Measurements from ENCODE around the gene ABCB11.

The ABCB11 gene

GRCh38 chr2:168986398-168986943 lies 44.7 kb downstream of the ABCB11 start:
- in situ Hi-C loops (cut with MboI; ENCODE audit: low pct_unique_long_range_greater_than_20kb, low sequenced_read_pairs, unreplicated experiment) = no loop called here
- DNase-seq (ENCODE audit: low spot score) = no peak
- TF ChIP-seq, protein P1, sequence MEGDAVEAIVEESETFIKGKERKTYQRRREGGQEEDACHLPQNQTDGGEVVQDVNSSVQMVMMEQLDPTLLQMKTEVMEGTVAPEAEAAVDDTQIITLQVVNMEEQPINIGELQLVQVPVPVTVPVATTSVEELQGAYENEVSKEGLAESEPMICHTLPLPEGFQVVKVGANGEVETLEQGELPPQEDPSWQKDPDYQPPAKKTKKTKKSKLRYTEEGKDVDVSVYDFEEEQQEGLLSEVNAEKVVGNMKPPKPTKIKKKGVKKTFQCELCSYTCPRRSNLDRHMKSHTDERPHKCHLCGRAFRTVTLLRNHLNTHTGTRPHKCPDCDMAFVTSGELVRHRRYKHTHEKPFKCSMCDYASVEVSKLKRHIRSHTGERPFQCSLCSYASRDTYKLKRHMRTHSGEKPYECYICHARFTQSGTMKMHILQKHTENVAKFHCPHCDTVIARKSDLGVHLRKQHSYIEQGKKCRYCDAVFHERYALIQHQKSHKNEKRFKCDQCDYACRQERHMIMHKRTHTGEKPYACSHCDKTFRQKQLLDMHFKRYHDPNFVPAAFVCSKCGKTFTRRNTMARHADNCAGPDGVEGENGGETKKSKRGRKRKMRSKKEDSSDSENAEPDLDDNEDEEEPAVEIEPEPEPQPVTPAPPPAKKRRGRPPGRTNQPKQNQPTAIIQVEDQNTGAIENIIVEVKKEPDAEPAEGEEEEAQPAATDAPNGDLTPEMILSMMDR (IDR thresholded peaks at IDR 0.05; ENCODE audit: extremely low read depth, insufficient read depth, missing control alignments) = no peak

GRCh38 chr2:168981651-168982050 lies 49.5 kb downstream of the ABCB11 start:
- in situ Hi-C loops (cut with MboI; ENCODE audit: low pct_unique_long_range_greater_than_20kb, low sequenced_read_pairs, unreplicated experiment) = no loop called here
- TF ChIP-seq, protein P1 (IDR thresholded peaks at IDR 0.05; ENCODE audit: extremely low read depth, insufficient read depth, missing control alignments) = no peak
- no peak for DNase-seq (ENCODE audit: low spot score)

GRCh38 chr2:168978461-168978861 lies 52.7 kb downstream of the ABCB11 start:
- in situ Hi-C loops (cut with MboI; ENCODE audit: low pct_unique_long_range_greater_than_20kb, low sequenced_read_pairs, unreplicated experiment) = no loop called here
- TF ChIP-seq, protein P1 (IDR thresholded peaks at IDR 0.05; ENCODE audit: extremely low read depth, insufficient read depth, missing control alignments) = no peak
- no peak for DNase-seq (ENCODE audit: low spot score)

DNA sequence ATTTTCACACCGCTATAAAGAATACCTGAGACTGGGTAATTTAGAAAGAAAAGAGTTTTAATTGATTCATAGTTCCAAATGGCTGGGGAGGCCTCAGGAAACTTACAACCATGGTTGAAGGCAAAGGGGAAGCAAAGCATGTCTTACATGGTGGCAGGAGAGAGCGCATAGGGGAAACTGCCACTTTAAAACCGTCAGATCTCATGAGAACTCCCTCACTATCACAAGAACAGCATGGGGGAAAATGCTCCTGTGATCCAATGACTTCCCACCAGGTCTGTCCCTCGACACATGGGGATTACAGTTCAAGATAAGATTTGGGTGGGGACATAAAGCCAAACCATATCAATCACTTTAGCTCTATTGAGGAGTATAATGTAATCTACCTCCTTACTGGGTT lies 53.5 kb downstream of the ABCB11 start:
- in situ Hi-C loops (cut with MboI; ENCODE audit: low pct_unique_long_range_greater_than_20kb, low sequenced_read_pairs, unreplicated experiment) = no loop called here
- DNase-seq (ENCODE audit: low spot score) = no peak

DNA sequence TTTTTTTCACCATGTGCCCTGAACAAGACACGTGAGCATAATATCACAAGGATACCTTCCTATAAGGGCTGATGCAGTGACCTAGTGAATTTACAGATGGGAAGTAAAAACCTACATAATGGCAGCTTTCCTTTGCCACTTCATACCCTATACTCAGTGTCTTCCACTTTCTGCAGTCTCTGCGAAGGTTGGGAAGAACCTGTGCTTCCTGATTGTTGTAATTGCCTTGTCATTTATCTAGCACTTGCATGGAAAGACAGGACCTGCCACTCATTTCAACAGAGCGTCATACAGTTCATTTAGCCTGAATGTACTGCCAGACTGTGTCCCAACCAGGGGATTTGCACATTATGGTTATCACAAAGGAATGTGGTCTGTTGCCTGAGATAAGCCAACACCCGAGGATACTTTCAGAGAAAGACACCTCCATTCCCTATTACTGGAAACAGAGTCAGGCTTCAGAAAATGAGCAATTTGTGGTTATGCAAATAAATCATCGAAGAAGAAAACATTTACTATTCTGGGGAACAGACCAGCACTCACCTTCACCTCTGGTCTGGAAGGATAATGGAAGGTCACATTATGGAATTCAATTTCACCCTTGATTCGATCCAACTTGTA lies 55.0 kb downstream of the ABCB11 start:
- TF ChIP-seq, protein P1 (IDR thresholded peaks at IDR 0.05; ENCODE audit: extremely low read depth, insufficient read depth, missing control alignments) = no peak
- in situ Hi-C loops (cut with MboI; ENCODE audit: low pct_unique_long_range_greater_than_20kb, low sequenced_read_pairs, unreplicated experiment) = no loop called here
- no peak for DNase-seq (ENCODE audit: low spot score)

More for the DNA sequence above, 53.5 kb downstream of the ABCB11 start:
- TF ChIP-seq, protein P1 (IDR thresholded peaks at IDR 0.05; ENCODE audit: extremely low read depth, insufficient read depth, missing control alignments) = no peak

DNA sequence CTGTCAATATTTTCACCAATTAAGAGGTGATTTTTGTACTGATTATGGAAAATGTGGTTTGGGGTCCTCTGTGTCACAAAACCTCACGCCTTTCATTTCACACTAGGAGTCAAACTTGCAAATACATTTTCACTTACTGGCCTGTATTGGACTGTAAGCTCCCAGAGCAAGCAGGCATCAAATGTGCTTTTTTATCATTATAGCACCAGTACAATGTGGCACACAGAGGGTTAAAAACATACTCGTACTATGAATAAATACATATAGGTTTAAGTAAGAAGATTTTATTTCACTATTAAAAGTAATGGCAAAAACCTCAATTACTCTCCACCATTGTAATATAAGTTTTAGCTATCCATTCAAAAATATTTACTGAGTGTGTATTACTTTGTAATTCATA lies 56.7 kb downstream of the ABCB11 start:
- in situ Hi-C loops (cut with MboI; ENCODE audit: low pct_unique_long_range_greater_than_20kb, low sequenced_read_pairs, unreplicated experiment) = loop anchor here (25.0 kb wide), 1 partner anchor 138 kb away; no protein-coding TSS in a partner anchor
- DNase-seq (ENCODE audit: low spot score) = no peak
- TF ChIP-seq, protein P1 (IDR thresholded peaks at IDR 0.05; ENCODE audit: extremely low read depth, insufficient read depth, missing control alignments) = no peak

All from GM13977 (cell line).